GM13977 (cell line): ENCODE results near the gene RALY.

Experiments used
- DNase-seq: peaks from one replicate; pipeline ENCODE4 v3.0.0; 2012; ENCODE audit warnings: low spot score
- in situ Hi-C: fragments of 300-500 bp; cut with MboI; formaldehyde crosslinking; loops from one replicate; pipeline ENCODE4 v1.12.0; 2022; ENCODE audit warnings: low sequenced_read_pairs, low pct_unique_long_range_greater_than_20kb, mixed read lengths, inconsistent platforms; ENCODE audit not compliant: unreplicated experiment
- TF ChIP-seq, protein P1 (sequence below): IDR thresholded peaks from 2 replicates; pipeline ENCODE4 v1.5.1; 2012; ENCODE audit warnings: mild to moderate bottlenecking, control low read depth; ENCODE audit not compliant: insufficient read depth; ENCODE audit errors: extremely low read depth, missing control alignments

The RALY gene

GRCh38 chr20:34074101-34074760 lies 80.5 kb downstream of the RALY start:
- DNase-seq: no peak

GRCh38 chr20:34075647-34076046 lies 81.9 kb downstream of the RALY start:
- in situ Hi-C loops: no loop called here
- DNase-seq: no peak
- TF ChIP-seq, protein P1, sequence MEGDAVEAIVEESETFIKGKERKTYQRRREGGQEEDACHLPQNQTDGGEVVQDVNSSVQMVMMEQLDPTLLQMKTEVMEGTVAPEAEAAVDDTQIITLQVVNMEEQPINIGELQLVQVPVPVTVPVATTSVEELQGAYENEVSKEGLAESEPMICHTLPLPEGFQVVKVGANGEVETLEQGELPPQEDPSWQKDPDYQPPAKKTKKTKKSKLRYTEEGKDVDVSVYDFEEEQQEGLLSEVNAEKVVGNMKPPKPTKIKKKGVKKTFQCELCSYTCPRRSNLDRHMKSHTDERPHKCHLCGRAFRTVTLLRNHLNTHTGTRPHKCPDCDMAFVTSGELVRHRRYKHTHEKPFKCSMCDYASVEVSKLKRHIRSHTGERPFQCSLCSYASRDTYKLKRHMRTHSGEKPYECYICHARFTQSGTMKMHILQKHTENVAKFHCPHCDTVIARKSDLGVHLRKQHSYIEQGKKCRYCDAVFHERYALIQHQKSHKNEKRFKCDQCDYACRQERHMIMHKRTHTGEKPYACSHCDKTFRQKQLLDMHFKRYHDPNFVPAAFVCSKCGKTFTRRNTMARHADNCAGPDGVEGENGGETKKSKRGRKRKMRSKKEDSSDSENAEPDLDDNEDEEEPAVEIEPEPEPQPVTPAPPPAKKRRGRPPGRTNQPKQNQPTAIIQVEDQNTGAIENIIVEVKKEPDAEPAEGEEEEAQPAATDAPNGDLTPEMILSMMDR: no peak

More at GRCh38 chr20:34074101-34074760, 80.5 kb downstream of the RALY start:
- in situ Hi-C loops: no loop called here
- TF ChIP-seq, protein P1: no peak

DNA sequence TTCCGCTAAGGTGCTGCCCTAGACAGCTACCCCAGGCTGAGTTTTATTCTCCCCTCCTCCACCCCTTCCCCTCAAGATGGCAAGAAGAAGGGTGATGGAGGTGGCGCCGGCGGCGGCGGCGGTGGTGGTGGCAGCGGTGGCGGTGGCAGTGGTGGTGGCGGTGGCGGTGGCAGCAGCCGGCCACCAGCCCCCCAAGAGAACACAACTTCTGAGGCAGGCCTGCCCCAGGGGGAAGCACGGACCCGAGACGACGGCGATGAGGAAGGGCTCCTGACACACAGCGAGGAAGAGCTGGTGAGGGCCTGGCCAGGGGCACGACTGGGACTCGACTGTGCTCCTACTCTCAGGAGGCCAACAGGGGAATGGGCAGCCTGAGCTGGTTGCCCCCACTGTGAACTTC lies 83.2 kb downstream of the RALY start:
- no peak for DNase-seq
- TF ChIP-seq, protein P1: no peak
- in situ Hi-C loops: no loop called here

GRCh38 chr20:34078540-34078939 lies 84.8 kb downstream of the RALY start:
- DNase-seq: no peak
- TF ChIP-seq, protein P1: no peak
- in situ Hi-C loops: no loop called here

DNA sequence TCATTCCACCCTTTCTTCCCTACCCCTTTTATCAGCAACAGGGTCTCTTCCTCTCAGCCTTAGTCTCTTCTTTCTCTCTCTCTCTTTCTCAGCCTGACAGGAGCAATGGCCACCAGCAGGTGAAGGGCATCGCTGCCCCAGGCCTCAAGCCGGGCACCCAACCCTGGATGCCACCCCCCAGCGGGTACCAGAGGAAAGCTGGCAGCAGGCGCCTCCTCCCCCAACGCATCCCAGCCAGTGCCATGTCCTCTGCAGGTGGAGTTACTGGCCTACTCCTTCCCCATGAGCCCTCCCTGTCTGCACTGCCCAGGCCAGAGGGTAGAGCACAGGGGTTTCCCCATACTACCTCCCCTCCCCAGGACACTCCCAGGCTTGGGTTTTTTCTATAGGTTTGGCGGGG lies 86.1 kb downstream of the RALY start:
- TF ChIP-seq, protein P1: no peak
- DNase-seq: no peak
- in situ Hi-C loops: no loop called here

DNA sequence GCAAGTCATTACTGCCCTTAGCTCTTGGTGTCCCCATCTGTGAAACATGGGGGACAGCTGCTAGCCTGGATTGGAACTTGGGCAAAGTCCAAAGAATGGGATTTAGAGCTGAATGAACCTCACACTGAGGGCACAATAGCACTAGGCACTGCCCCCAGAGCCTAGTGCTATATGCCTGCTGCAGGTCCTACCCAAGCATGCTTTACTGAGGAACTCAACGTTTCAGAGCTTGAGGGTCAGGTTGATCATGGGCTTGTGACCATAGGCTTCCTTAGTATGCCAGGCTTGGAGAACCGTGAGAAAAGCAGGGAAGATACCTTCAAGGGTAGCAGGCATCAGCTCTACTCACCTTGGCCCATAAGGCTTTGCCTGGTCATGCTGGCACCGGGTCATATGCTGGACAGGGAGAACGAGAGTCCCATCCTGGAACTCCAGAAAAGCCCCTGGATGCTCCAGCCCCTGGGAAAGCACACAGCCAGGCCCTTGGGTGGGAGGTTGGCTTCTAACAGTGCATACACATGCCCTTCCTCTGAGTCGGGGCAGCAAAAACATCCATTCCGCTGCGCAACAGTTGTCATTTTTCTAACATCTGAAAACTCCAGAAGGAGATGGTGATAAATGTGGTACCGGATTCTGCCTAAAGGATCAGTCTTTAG lies 88.6 kb downstream of the RALY start:
- in situ Hi-C loops: no loop called here
- no peak for DNase-seq
- TF ChIP-seq, protein P1: no peak
